Astrocyte of the hippocampus (primary cell): ENCODE results near the gene AHCYL2.
"Not testable (repeated sequence)": the region's sequence is repeated elsewhere in the genome, so short reads cannot be mapped to it uniquely, and the experiment has no call there.

ENCODE experiments used
- DNase-seq: peaks from one replicate; pipeline ENCODE4 v3.0.0; 2011; ENCODE audit warnings: low read depth, low spot score

Gene AHCYL2

DNA sequence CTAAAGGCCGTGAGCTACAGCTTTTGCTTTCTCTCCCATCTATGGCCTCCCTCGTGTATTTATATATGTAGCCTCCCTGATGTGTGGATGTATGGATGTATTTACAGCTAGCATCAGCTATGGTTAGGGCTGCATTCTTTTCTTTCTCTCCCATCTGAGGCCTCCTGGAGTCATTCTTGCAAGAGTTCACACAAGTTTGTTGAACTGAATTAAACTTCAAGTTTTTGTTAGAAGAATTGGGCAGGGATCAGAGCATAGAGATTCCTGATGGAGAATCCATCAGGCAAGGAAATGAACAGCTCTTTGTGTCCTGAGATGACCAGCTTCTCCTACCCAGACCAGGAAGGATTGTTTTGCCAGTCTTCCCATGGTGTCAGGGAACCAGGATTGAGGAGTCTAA, 60.3 kb downstream of the AHCYL2 start:
- DNase-seq = no peak

DNA sequence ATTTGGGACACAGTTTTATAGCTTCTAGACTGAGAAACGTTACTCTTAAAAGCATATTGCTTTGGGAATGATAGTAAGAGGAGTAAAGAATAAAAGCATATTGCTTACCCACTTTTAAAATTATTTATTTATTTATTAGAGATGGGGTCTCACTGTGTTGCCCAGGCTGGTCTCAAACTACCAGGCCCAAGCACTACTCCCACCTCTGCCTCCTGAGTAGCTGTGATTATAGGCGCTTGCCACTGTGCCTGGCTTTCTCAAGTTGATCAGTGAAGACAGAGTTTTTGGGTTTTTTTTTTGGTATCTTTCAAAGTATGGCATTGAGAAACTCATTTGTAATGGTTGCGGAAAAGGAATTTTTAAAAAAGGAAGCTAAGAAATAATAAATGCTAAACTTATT, 68.0 kb downstream of the AHCYL2 start:
- DNase-seq = no peak

DNA sequence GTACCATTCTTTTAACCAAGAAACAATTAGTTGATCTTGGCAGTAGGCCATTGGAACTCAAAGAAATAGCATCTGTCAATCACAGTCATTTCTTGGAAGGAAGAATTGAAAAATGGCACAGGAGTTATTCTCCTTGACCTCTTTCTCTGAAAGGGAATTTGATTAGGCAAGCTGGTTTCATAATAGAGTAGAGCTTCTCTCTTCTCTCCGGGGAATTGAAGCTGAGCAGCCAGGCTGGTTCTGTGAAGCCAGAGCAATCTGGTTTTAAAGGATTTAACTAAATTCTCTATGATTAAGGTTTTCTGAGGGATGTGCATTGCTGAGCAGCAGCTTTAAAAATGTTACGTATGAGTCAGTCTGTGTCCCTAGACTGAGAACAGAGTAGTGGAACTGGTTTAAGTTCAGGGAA, 70.2 kb downstream of the AHCYL2 start:
- DNase-seq = peak; percentile 61

DNA sequence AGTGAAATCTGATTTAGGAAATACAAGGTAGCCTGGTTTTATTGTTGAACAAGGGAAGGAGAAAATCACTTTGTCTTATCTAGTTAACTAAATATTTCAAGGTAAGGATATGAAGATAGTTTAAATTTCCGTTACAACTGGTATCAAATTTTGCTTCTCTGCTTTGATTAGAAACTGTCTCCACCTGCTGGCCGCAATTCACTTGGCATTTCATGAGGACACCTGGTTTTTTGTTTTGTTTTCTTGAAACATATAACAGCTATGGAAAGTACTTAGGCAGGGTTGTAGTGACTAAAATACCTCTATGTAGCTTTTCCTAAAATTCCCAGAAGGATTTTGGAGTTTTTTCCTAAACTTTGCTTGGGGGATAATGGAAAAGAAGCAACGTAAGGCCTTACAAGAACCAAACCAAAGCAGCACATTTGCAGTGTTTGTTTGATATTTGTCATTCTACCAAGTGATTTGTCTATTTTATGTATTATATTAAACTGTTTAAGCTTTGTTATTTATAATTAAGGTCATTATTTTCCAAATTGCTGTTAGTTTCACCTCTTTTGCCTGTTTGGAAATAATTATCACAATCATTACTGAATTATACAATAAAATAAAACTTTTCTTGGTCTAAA, 73.6 kb downstream of the AHCYL2 start:
- DNase-seq = peak; percentile 58

DNA sequence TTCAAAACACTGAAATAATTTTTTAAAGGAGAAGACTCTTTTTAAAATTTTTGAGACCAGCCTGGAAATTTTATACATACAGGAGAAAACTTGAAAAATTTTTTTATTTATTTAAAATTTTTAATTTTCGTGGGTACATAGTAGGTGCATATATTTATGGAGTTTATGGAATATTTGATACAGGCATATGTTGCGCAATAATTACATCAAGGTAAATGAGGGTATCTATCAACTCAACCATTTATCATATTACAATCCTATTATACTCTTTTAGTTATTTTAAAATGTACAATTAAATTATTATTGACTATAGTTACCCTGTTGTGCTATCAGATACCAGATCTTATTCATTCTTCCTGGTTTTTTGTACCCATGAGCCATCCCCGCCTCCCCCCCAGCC, 75.1 kb downstream of the AHCYL2 start:
- DNase-seq = no peak

DNA sequence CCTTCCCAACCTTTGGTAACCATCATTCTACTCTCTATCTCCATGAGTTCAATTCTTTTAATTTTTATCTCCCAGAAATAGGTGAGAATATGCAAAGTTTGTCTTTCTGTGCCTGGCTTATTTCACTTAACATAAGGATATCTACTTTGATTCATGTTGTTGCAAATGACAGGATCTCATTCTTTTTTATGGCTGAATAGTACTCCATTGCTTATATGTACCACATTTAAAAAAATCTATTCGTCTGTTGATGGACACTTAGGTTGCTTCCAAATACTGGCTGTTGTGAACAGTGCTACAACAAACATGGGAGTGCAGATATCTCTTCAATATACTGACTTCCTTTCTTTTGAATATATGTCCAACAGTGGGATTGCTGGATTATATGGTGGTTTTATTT, 75.5 kb downstream of the AHCYL2 start:
- not testable (repeated sequence) for DNase-seq

DNA sequence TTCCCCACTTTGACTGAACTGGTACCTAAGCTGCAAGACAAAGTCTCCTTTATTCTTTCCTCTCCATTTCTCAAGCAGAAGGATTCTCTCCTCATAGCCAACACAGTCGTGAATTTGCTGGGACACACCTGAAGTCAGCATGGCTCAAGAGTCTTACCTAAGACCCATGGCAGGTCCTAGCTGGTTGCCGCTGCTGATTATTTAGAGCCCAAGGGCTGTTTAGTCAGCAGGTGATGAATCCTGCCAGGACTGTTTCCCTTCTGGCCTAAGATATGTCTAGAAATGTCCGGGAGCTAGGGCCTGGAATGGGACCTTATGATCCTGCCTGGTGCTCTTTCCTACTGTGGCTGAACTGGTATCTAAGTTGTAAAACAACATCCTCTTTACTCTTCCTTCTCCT, 82.8 kb downstream of the AHCYL2 start:
- DNase-seq = no peak

DNA sequence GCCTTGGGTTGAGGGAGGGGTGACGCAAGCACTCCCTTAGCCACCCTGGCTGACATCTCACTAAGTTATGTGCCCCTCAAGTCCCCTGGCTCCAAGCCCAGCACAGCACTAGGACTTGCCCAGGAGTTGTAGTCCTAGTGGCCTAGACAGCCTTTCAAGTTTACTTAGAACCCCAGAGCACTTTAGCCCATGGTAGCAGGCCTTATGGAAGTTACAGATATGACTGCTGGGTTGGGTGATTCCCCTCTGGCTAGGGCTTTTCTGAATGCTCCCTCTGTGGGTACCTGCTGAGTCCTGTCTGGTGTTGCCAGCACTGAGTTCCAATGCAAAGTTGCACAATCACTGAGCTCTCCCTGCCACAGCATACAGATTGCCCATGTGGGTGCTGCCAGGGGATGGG, 83.2 kb downstream of the AHCYL2 start:
- DNase-seq = peak; percentile 59

DNA sequence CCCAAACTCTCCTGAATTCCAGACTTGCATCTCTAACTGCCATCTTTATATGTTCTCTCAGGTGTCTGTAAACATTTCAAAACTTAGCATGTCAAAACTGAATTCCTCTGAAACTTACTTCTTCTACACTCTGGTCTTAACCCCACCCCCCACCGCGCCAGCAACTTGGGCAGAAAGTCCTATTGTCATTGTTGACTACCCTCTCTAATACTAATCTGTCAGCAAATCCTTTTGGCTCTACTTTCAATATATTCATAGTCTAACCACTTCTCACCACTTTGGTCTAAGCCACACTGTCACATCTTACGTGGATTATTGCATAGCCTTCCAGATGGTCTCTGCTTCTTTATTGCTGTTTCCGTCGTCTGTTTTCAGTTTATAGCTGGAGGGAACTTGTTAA, 86.6 kb downstream of the AHCYL2 start:
- DNase-seq = no peak

DNA sequence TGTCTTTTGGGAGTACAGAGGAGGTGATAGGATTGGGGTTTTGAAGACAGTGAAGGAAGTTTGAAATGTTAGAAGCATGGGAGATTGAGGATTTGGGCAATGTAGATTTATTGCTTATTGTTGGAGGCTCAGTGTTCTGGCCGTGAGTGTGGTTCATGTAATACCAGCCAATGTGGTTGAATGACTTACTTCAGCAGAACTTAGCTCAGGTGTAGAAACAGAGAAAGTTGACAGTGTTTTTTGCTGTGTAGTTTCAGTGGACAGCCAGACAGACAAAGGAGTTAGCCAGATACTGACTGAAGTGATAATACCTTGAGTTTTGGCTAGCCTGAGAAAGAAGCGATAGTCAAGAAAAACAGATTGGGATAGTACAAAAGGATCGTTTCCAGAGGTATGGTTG, 88.5 kb downstream of the AHCYL2 start:
- DNase-seq = no peak

DNA sequence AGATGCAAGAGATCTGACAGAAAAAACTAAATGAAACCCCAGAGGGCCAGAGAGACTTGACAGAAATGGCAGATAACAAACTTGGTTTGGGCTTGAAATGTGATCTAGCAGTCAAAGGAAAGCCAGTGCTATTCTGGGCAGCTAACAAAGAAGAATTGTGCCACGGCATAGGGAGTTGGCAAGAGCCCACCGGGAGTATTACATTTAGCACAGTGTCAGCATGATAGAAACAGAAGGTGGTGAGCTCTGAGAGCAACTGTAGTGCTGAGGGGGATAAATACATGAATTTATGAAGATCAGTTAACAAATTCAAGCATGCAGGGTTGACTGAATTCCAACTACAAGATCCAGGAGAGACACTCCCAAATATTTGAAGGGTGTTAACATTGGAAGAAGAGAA, 91.1 kb downstream of the AHCYL2 start:
- peak; percentile 62 for DNase-seq

DNA sequence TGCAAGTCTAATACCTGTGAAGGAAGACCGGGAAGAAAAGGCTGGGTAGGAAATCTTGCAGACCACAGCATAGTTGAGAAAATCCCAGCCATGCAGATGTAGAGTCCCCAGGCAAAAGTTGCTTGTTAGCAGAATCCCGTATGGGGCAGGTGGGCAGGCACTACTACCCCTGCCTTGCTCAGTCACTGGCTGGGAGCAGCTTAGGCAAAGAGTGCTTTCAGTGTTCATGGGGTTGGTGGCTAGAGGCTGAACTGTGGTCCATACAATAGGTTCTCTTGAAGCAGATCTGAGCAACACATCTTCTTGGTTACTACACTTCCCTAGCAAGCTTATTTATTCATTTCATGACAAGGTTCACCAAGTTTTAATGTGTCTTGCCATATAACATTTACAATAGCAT, 92.6 kb downstream of the AHCYL2 start:
- no peak for DNase-seq

DNA sequence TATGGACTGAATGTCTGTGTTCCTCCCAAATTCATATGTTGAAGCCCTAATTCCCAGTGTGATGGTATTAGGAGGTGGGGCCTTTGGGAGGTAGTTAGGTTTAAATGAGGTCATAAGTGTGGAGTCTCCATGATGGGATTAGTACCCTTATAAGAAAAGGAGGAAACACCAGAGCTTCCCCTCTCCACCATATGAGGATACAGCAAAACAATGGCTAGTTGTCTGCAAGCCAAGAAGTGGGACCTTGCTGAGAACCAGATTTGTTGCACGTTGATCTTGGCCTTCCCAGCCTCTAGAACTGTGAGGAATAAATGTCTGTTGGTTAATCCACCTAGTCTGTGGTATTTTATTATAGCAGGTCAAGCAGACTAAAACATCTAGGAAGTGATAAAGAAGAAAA, 102.2 kb downstream of the AHCYL2 start:
- DNase-seq = no peak

DNA sequence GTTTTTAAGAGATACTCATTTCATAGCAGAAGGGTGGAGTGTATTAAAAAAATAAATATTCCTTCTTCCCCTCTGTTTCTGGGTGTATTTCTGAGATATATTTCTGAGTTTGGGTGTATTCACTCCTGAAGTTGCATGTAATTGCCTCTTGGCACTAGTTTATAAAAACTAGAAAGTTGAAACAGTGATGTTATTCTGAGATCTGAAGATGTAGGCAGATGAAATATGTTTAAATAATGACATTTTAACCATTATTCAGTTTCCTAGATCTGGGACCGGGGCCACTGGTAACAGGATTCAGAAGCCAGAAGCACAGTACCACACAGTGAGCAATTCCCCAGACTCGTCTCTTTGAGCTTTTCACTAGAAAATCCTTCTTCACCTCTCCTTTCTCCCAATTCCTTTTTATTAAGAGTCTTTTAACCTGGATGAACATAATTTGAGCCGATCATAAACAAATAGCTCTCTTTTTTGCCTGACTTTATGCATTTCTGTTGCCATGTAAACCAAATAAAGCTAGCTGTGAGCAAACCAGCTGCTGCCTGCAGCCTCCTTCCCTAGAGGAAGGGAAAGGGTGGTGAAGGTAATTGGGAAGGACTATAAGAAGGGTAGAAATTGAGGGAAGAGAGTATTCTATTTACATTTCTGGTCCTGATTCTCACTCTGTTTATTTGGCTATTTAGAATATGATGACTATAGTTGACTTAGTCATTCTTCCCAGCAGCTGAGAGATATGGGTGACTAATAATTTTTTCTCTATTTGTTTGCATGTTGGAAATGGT, 107.6 kb downstream of the AHCYL2 start:
- peak; percentile 12 for DNase-seq

DNA sequence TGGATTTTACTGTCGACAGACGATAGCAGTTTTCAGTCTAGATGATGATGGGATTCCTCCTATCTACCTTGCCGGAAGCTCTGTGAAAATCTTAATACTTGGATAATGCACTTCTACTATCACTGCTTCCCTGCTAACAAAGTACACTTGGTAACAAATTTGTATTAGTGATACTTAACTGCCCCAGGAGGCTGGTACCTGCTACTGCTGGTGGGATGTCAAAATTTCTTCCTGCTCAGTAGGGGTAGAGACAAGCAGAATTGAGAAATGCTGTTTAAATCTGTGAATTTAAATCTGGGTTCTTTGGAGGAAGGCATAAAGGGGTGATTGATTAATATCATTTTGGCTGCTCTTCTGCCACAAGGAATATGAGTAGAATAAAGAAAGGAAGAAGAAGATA, 109.6 kb downstream of the AHCYL2 start:
- DNase-seq = no peak

DNA sequence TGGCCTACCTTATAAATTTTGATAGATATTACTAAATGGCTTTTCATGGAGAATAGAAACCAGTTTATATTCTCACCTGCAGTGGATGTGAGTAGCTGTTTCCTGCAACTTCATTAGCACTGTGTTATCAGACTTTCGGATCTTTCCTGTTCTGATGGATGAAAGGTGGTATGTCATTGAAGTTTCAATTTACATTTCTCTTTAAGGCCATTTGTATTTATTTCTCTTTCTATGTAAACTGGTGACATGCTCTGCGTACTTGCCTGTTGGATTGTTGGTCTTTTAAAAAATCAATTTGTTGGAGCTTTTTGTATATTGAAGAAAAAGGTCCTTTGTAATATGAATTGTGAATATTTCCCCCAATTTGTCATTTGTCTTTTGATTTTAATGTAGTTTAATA, 113.6 kb downstream of the AHCYL2 start:
- DNase-seq = no peak

DNA sequence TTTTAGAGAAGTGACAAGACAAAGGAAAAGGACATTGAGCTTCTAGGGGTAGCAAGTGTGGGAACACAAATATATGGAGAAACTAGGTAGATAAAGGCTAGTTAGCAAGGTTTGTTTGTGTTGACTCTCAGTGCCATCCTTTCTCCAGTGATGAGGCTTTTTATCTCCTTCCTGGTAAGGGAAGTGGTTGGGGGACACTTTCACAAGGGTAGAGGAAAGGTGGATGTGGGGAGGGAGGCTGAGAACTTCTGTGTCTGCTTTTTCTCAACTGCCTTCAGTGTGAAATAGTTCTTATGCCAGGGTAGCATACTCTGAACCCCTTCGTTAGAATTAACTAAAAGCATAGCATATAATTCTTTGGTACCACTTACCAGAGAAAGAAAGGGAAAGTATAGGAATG, 116.4 kb downstream of the AHCYL2 start:
- DNase-seq = no peak

DNA sequence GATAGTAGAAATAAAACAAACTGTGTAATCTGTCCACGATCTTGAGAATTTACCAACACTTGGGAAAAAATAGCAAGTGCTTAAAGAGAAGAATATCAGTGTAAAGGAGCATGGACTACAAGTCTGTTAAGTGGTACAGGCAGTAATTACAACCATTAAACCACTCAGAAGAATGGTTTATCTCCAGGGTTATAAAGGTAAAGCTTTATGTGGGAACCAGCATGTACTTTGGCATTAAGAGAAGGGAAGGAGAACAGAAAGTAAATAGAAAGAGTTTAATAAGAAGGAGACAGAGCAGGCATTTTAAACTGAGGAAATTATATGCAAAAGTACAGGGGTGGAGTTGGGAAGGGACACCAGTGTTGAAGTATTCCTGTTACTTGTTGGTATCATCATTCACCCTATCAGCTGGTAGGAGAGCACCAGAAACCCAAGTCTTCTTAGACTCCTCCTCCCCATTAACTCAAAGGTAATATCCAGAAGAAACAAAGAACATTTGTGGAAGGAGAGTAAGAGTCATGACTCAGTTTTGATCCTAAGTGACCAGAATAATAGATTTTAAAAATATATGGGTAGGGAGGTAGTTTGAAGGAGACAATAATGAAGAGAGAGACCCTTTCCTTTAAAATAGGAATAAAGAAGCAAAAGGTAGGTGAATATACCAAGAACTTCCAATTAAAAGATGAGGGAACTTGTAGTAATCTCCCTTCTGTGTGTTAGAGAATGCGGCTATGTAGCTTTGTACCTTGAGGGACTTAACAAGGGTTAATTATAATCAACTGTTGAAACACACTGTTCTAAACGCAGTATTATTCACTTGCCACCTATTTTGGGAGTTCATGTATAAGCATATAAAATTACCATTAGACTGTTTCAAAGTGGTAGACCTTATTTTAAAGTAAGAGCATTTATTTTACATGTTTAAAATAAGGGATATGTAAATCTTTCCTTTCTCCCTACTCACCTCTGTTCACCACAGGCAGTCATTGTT, 117.3 kb downstream of the AHCYL2 start:
- no peak for DNase-seq

DNA sequence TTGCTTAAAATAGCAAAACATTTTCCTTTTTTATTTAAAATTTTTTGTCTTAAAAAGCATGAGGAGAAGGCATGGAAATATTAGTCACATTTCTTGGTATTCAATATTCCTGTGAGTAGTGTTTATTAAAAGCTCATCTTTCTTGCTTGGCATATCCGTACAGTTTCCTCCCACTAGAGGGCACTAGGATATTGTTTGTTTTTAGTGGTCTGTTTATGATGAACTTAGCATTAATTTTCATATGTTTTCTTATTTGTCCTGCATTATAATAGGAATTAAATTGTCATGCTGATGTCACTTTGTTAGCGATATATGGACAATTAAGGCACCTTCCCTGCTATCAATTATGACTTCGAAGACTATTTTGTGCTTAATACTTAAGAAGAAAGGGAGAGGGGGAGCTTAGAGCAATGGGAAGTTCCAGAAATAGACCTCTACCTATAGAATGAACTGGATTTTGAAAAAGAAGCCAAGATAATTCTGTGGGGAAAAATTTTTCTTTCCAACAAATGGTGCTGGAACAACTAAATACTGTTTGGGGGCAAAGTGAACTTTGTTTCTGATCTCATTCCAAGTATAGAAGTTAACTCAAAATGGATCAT, 118.4 kb downstream of the AHCYL2 start:
- peak; percentile 61 for DNase-seq

DNA sequence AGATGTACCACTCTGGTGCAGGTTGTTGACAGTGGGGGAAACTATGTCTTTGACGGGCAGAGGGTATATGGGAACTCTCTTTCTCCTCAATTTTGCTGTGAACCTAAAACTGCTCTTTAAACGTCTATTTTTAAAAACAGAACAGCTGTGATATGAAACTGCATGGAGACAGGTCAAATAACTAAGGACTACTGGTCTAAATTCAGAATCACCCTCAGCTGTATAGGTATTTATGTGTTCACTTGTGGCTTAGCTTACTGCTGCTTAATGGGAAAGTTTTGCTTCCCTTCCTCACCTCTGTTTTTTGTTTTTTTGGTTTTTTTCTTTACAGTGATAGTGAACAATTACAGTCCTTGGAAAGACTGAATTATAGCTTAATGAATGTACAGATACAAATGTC, 122.5 kb downstream of the AHCYL2 start:
- DNase-seq = no peak

DNA sequence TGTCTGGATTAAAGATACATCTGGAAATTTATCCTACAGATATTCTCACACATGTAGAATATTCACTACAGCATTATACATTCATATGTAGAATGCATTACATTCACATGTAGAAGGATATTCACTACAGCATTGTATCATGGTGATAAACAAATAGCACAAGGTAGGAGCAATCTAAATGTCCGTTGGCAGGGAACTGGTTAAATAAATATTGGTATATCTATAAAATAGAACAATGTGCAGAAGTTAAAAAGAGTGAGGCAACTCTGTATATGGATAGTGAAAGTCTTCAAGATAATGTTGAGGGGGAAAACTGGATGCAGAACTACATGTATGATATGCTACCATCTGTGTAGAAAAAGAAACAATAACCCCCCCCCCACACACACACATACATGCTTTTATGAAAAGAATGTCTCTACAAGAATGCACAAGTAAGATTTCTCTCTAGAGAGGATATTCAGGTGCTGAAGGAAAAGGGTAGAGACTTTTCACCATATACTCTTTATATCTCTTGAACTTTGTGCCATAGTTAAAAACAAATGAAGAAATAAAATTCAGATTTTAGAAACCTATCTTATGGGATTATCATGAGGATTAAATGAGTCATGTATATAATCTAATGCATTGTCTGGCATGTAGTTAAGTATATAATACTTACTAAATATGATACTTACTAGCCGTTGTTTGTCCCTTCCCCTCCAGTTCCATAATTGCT, 123.4 kb downstream of the AHCYL2 start:
- no peak for DNase-seq
